B cell (primary cell): ENCODE results near the gene CYS1. TPM values are rescaled to one million over a fixed set of nuclear protein-coding genes. Genes with fewer than 3 reads are reported as not detected.

Experiments used
- ATAC-seq: fragments of 200-7000 bp; cut with Tn5 transposase; one replicate; pipeline ENCODE4 v1.10.0; 2021; ENCODE audit warnings: low read depth, mild to moderate bottlenecking, moderate number of reproducible peaks, moderate library complexity
- CTCF ChIA-PET: fragments of 350-600 bp; sonication (Branson Sonifier 250); formaldehyde crosslinking; loops from one replicate; lab custom pipeline; 2021; ENCODE audit warnings: antibody characterized with exemption, inconsistent platforms; lab: Charles Lee
- POLR2A ChIA-PET: fragments of 350-600 bp; sonication (Branson Sonifier 250); formaldehyde crosslinking; loops from one replicate; lab custom pipeline; 2021; ENCODE audit warnings: antibody characterized with exemption; lab: Charles Lee
- DNase-seq: peaks from one replicate; pipeline ENCODE4 v3.0.0; 2013
- H2AFZ ChIP-seq: 2 replicates; pipeline ENCODE4 v1.6.1; 2012; ENCODE audit warnings: mild to moderate bottlenecking, low read depth, low read length; ENCODE audit not compliant: insufficient read depth, poor library complexity, severe bottlenecking
- H3K27ac ChIP-seq, 2 donors: 1 replicate in 1 of 2; 2 replicates in 1 of 2; pipeline ENCODE4 v1.5.1; 2012 to 2013; ENCODE audit warnings: low read length in 2 of 2, mild to moderate bottlenecking in 2 of 2, moderate library complexity in 1 of 2
- H3K27me3 ChIP-seq, 4 experiments: fragments of 200-600 bp in 1 of 4; sonication (generic) in 1 of 4; replicated peaks in 1 of 4; 1 replicate in 2 of 4; 2 replicates in 2 of 4; pipeline versions ENCODE4 v1.6.1 to v1.7.0; 2013 to 2016; ENCODE audit warnings: low read length in 3 of 4, mild to moderate bottlenecking in 2 of 4, mixed read lengths in 1 of 4, moderate library complexity in 1 of 4; ENCODE audit not compliant: insufficient read depth in 4 of 4, control insufficient read depth in 3 of 4; ENCODE audit errors: control extremely low read depth in 1 of 4
- H3K36me3 ChIP-seq, 2 experiments: replicated peaks in 1 of 2; 1 replicate in 1 of 2; 2 replicates in 1 of 2; pipeline versions ENCODE4 v1.6.1 to v1.7.1; 2013; ENCODE audit warnings: low read length in 1 of 2; ENCODE audit not compliant: insufficient read depth in 2 of 2, control insufficient read depth in 1 of 2; ENCODE audit errors: control extremely low read depth in 1 of 2, extremely low read depth in 1 of 2
- H3K4me1 ChIP-seq, 2 donors: fragments of 200-600 bp in 1 of 2; sonication (generic) in 1 of 2; 1 replicate in 1 of 2; 2 replicates in 1 of 2; pipeline versions ENCODE4 v1.5.1 to v1.6.1; 2013 to 2017; ENCODE audit warnings: low read length in 2 of 2; ENCODE audit not compliant: control insufficient read depth in 2 of 2, insufficient read depth in 2 of 2
- H3K4me2 ChIP-seq: replicated peaks from 2 replicates; pipeline ENCODE3; 2012; ENCODE audit warnings: mild to moderate bottlenecking, low read depth, low read length; ENCODE audit not compliant: poor library complexity, severe bottlenecking
- H3K4me3 ChIP-seq, 5 experiments: fragments of 200-600 bp in 1 of 5; sonication (generic) in 1 of 5; 1 replicate in 3 of 5; 2 replicates in 2 of 5; pipeline versions ENCODE4 v1.5.1 to v1.7.0; 2011 to 2016; ENCODE audit warnings: low read length in 4 of 5, mild to moderate bottlenecking in 4 of 5, low read depth in 2 of 5, control low read depth in 1 of 5, moderate library complexity in 1 of 5; ENCODE audit not compliant: insufficient read depth in 1 of 5; ENCODE audit errors: control extremely low read depth in 1 of 5, extremely low read depth in 1 of 5
- H3K79me2 ChIP-seq: fragments of 200-600 bp; sonication (generic); one replicate; pipeline ENCODE4 v1.6.0; 2016; ENCODE audit warnings: low read length; ENCODE audit not compliant: control insufficient read depth, insufficient read depth
- H3K9ac ChIP-seq: fragments of 200-600 bp; sonication (generic); 2 replicates; pipeline ENCODE4 v1.6.1; 2017; ENCODE audit warnings: mild to moderate bottlenecking, low read length, moderate library complexity
- H3K9me3 ChIP-seq, 3 donors: one replicate each; pipeline versions ENCODE4 v1.6.1 to v1.7.1; 2013; ENCODE audit warnings: low read length in 2 of 3; ENCODE audit not compliant: control insufficient read depth in 2 of 3, insufficient read depth in 1 of 3; ENCODE audit errors: control extremely low read depth in 1 of 3
- H4K20me1 ChIP-seq: 2 replicates; pipeline ENCODE4 v1.6.0; 2012; ENCODE audit warnings: mild to moderate bottlenecking, low read length; ENCODE audit not compliant: insufficient read depth, control insufficient read depth, poor library complexity, severe bottlenecking
- H3K27ac Mint-ChIP-seq: one replicate; pipeline ENCODE4 v1.8.0; 2021; ENCODE audit warnings: mixed read lengths
- H3K27me3 Mint-ChIP-seq: one replicate; pipeline ENCODE4 v1.8.0; 2021; ENCODE audit warnings: mixed read lengths
- H3K4me1 Mint-ChIP-seq: one replicate; pipeline ENCODE4 v1.8.0; 2021; ENCODE audit warnings: mixed read lengths
- H3K4me3 Mint-ChIP-seq: one replicate; pipeline ENCODE4 v1.8.0; 2021; ENCODE audit warnings: mixed read lengths
- H3K9me3 Mint-ChIP-seq: one replicate; pipeline ENCODE4 v1.8.0; 2022; ENCODE audit warnings: mixed read lengths; ENCODE audit not compliant: insufficient read depth
- EZH2 ChIP-seq: IDR thresholded peaks from 2 replicates; pipeline ENCODE4 v1.6.1; 2012; ENCODE audit warnings: borderline replicate concordance, low read depth, mild to moderate bottlenecking, moderate library complexity, low read length; ENCODE audit not compliant: insufficient read depth, poor library complexity, severe bottlenecking
- WGBS: methylation state at CpG from one replicate; pipeline ENCODE4 v1.1.5; 2013; ENCODE audit warnings: missing lambda C conversion rate; ENCODE audit not compliant: insufficient coverage; 5-methylcytosine and 5-hydroxymethylcytosine counted together
- intact Hi-C: fragments of 100-400 bp; cut with micrococcal nuclease; formaldehyde crosslinking; loops from one replicate; pipeline ENCODE4 v1.10.0; 2022
- polyA plus RNA-seq: library from polyadenylated mRNA; depleted of rRNA; stranded (reverse); fragments of >200 nt; gene quantifications from 2 replicates; pipeline ENCODE4 v1.2.3, GENCODE V29; 2012
- total RNA-seq, 2 donors: library from RNA; stranded (reverse); fragments of 120-200 nt in 1 of 2; gene quantifications; 1 replicate in 1 of 2; 2 replicates in 1 of 2; pipeline versions ENCODE4 v1.2.3 to v1.2.4, GENCODE V29; 2013 to 2022
- TF ChIP-seq, protein P1 (sequence below): fragments of 200-600 bp; IDR thresholded peaks from one replicate; pipeline ENCODE4 v1.8.0; 2022; ENCODE audit warnings: antibody characterized with exemption, mild to moderate bottlenecking

Gene CYS1
- total and polyA plus RNA-seq, 2 donors (not counting 1 experiment from before 2014, with no cell fraction given): not detected

DNA sequence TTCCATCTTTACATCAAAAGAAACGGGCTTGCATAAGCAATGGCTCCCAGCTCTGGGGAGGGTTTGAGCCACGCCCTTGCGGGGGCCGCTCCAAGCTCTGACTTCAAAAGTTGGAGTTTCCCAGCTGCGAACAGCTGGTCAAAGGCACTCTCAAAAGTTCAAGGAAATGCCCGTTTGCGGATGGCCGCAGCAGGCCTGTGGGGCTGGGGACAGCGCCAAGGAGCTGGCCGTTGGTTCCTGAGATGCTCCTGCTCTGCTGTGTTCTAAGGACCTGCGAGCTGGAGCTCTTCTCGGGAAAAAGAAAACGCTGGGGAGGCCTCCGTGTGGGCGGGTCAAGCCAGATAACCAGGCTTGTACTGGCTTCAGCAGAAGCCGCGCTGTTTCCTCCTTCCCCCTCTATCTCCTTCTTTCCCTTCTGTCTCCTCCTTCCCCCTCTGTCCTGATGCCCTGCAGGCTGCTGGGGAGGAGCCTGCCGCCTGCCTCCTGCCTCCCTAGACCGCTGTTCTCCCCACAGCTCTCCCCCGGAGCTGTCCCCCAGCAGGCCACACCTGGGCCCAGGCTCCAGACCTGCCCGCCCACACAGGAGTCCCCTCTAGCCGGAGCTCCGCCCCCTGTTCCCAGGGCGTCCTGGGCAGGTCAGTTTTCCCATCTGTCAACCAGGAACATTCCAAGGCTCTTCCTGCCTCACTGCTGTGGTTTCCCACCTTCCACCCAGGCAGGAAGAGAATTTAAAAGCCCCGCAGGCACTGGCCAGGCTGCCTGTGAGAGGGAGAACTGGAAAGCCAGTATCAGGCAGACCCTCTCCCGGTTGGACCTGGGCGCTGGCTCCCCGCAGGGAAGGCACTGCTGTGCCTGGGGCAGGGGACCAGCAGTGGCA is 22.7 kb downstream of the CYS1 start:
- no peak overlapping the region for H3K4me2 ChIP-seq
- H3K9me3 ChIP-seq: no peaks in the 10 kb centered on the region
- ATAC-seq (no peak), DNase-seq (no peak)
- no peak overlapping the region for H3K9ac ChIP-seq
- TF ChIP-seq, protein P1, sequence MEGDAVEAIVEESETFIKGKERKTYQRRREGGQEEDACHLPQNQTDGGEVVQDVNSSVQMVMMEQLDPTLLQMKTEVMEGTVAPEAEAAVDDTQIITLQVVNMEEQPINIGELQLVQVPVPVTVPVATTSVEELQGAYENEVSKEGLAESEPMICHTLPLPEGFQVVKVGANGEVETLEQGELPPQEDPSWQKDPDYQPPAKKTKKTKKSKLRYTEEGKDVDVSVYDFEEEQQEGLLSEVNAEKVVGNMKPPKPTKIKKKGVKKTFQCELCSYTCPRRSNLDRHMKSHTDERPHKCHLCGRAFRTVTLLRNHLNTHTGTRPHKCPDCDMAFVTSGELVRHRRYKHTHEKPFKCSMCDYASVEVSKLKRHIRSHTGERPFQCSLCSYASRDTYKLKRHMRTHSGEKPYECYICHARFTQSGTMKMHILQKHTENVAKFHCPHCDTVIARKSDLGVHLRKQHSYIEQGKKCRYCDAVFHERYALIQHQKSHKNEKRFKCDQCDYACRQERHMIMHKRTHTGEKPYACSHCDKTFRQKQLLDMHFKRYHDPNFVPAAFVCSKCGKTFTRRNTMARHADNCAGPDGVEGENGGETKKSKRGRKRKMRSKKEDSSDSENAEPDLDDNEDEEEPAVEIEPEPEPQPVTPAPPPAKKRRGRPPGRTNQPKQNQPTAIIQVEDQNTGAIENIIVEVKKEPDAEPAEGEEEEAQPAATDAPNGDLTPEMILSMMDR: no peak
- TF ChIP-seq EZH2: no peak
- Mint-ChIP-seq H3K27me3 (peaks cover 3% of the 10 kb centered on the region), H3K4me3 (no peak overlapping the region), H3K27ac (no peak overlapping the region), H3K9me3 (no peaks in the 10 kb centered on the region), H3K4me1 (peaks cover 2% of the 10 kb centered on the region)
- no peak overlapping the region for H3K27ac ChIP-seq
- CTCF ChIA-PET: interaction anchor here (0.8 to 1.6 kb wide), 7 partner anchors 9 to 73 kb away, joined by 3 to 9 read pairs (median 4); no protein-coding TSS in a partner anchor
- peaks cover 17% of the 10 kb centered on the region for H4K20me1 ChIP-seq
- intact Hi-C loops: no loop called here
- WGBS: 38% methylated on average over 27 of the region's 28 CpGs
- peak overlapping the region; percentile 5 for H2AFZ ChIP-seq
- POLR2A ChIA-PET: no interaction called here
- no peaks in the 10 kb centered on the region for H3K79me2 ChIP-seq
- peaks cover 0 to 10% (median 0%) of the 10 kb centered on the region in 4 experiments for H3K27me3 ChIP-seq
- no peak overlapping the region for H3K4me3 ChIP-seq
- peaks cover 0 to 7% of the 10 kb centered on the region in 2 donors for H3K4me1 ChIP-seq
- peaks cover 7 to 32% of the 10 kb centered on the region in 2 experiments for H3K36me3 ChIP-seq

DNA sequence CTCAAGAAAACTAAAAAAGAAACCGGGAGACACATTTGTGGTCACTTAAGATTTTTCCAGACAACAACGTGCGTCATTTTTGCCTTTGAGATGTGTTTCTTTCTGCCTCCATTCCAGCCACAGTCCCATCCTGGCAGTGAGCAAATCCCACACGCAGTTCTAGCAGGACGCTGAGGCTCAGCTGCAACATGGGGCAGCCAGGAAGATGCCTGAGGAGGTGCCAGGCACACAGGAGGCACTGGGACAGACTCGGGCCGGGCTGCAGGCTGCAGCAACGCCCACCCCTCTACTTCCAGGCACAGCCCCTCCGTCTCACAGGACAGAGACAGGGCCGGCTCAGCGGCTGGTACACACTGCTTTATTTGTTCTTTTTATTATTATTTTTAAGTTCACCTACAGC is 23.8 kb downstream of the CYS1 start:
- H3K9me3 Mint-ChIP-seq: no peaks in the 10 kb centered on the region
- peaks cover 0 to 10% (median 0%) of the 10 kb centered on the region in 4 experiments for H3K27me3 ChIP-seq
- no peak overlapping the region for H2AFZ ChIP-seq
- ChIA-PET POLR2A (no interaction called here), CTCF (interaction anchor here (0.6 to 1.6 kb wide), 5 partner anchors 16 to 258 kb away, joined by 3 to 6 read pairs (median 4); no protein-coding TSS in a partner anchor)
- no peaks in the 10 kb centered on the region for H3K79me2 ChIP-seq
- H3K4me1 ChIP-seq: peaks cover 0 to 7% of the 10 kb centered on the region in 2 donors
- H3K4me3 Mint-ChIP-seq: no peak overlapping the region
- H3K9ac ChIP-seq: no peak overlapping the region
- no peak overlapping the region for H3K4me3 ChIP-seq
- 90% methylated on average over 8 of the region's 11 CpGs for WGBS
- no peak overlapping the region for H3K4me2 ChIP-seq
- H3K27ac ChIP-seq: no peak overlapping the region
- peaks cover 2% of the 10 kb centered on the region for H3K4me1 Mint-ChIP-seq
- DNase-seq: no peak
- H3K27ac Mint-ChIP-seq: no peak overlapping the region
- peaks cover 23% of the 10 kb centered on the region for H4K20me1 ChIP-seq
- peaks cover 3% of the 10 kb centered on the region for H3K27me3 Mint-ChIP-seq
- H3K9me3 ChIP-seq: no peaks in the 10 kb centered on the region
- intact Hi-C loops: no loop called here
- TF ChIP-seq, protein P1: no peak
- no peak for TF ChIP-seq EZH2
- ATAC-seq: no peak
- H3K36me3 ChIP-seq: peaks cover 7 to 41% of the 10 kb centered on the region in 2 experiments
